ENCODE measurements around the gene NEK1.
"Not testable (repeated sequence)": the region's sequence is repeated elsewhere in the genome, so short reads cannot be mapped to it uniquely, and the experiment has no call there.

NEK1 gene

GRCh38 chr4:169627307-169627706, 14.9 kb upstream of the NEK1 start:
- no peak for DNase-seq

GRCh38 chr4:169626331-169627282, 14.2 kb upstream of the NEK1 start:
- peak in 1 of 5 donors; percentile 8 for DNase-seq

- DNase-seq: no peak
Observed at GRCh38 chr4:169625886-169626285, 13.5 kb upstream of the NEK1 start.

GRCh38 chr4:169624012-169624411, 11.6 kb upstream of the NEK1 start:
- DNase-seq: not testable (repeated sequence)

- no peak for DNase-seq
Observed at GRCh38 chr4:169622566-169622965, 10.2 kb upstream of the NEK1 start.

GRCh38 chr4:169621731-169622492, 9.5 kb upstream of the NEK1 start:
- peak in 3 of 5 donors; percentile 21 to 77 (median 27) for DNase-seq

- DNase-seq: peak in 2 of 5 donors; percentile 14 to 40
Observed at GRCh38 chr4:169620880-169621248, 8.5 kb upstream of the NEK1 start.

GRCh38 chr4:169619958-169620879, 7.8 kb upstream of the NEK1 start, which contains the start of gene CLCN3:
CLCN3 (plus strand) TSS chr4:169620578; CDS start chr4:169635929, 15,351 bp downstream.
- DNase-seq: peak; percentile 70 to 97 (median 76)

GRCh38 chr4:169619518-169619957, 7.2 kb upstream of the NEK1 start:
- DNase-seq: peak; percentile 20 to 55 (median 37)

- no peak for DNase-seq
Observed at GRCh38 chr4:169618986-169619385, 6.6 kb upstream of the NEK1 start.

- DNase-seq: no peak
Observed at GRCh38 chr4:169618286-169618685, 5.9 kb upstream of the NEK1 start.

- DNase-seq: no peak
Observed at GRCh38 chr4:169617306-169617705, 4.9 kb upstream of the NEK1 start.

- DNase-seq: no peak
Observed at GRCh38 chr4:169616846-169617245, 4.5 kb upstream of the NEK1 start.

- DNase-seq: peak in 1 of 5 donors; percentile 35
Observed at GRCh38 chr4:169615467-169616106, 3.2 kb upstream of the NEK1 start.

GRCh38 chr4:169612871-169613859, 782 bp upstream of the NEK1 start:
- DNase-seq: peak; percentile 17 to 75 (median 56)

GRCh38 chr4:169611157-169611556, 1.2 kb downstream of the NEK1 start:
- no peak for DNase-seq

GRCh38 chr4:169604903-169605331, 7.5 kb downstream of the NEK1 start:
- DNase-seq: no peak

- peak in 1 of 5 donors; percentile 63 for DNase-seq
Observed at GRCh38 chr4:169604131-169604900, 8.1 kb downstream of the NEK1 start.

- DNase-seq: no peak
Observed at GRCh38 chr4:169603312-169603711, 9.1 kb downstream of the NEK1 start.

Data from T-helper 1 cell (primary cell).